Omental fat pad (tissue), 4 donors: Measurements from ENCODE around the gene ANKRD28. TPM values are rescaled to one million over a fixed set of nuclear protein-coding genes. Genes with fewer than 3 reads are reported as not detected.

Experiments
- ATAC-seq: fragments of 150-250 bp; one replicate; pipeline ENCODE4 v1.9.1; 2016; ENCODE audit warnings: mild to moderate bottlenecking, moderate library complexity; ENCODE audit not compliant: low FRiP score
- DNase-seq: peaks from one replicate; pipeline ENCODE4 v3.0.0-alpha.2; 2019; ENCODE audit warnings: low spot score
- CTCF ChIP-seq, 3 donors: fragments of 450-650 bp; IDR thresholded peaks; one replicate each; pipeline ENCODE4 v1.5.1; 2016 to 2017; ENCODE audit warnings: antibody characterized with exemption in 3 of 3, mild to moderate bottlenecking in 3 of 3, moderate library complexity in 2 of 3
- total RNA-seq, 4 donors: library from RNA; depleted of rRNA; stranded (reverse); fragments of >200 nt; gene quantifications; one replicate each; pipeline ENCODE4 v1.1.0, GENCODE V29; 2016

The ANKRD28 gene
- total RNA-seq, 4 donors from 2014 or later: 47.6 to 197 (median 59.5) TPM

DNA sequence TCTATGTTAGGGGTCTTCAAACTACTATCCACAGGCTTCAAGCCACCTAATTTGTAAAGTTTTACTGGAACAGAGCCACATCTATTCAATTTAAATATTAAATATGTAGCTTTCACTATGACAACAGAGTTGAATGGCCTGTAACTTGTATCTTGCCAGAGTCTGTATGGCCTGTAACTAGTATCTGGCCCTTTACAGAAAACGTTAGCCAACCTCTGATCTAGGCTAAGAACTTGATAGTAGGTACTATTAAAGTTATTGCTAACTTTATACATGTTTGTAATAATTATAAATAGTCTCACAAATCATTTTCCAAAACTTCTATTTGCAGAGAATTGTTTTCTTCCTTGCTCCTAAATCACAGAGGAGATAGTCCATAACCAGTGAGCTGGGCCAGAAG is 40.0 kb downstream of the ANKRD28 start:
- no peak for DNase-seq
- no peak for TF ChIP-seq CTCF (IDR thresholded peaks at IDR 0.05)
- ATAC-seq: no peak

GRCh38 chr3:15756505-15756904 is 41.3 kb downstream of the ANKRD28 start:
- DNase-seq (no peak), ATAC-seq (no peak)
- TF ChIP-seq CTCF (IDR thresholded peaks at IDR 0.05): no peak

GRCh38 chr3:15755780-15756179 is 42.0 kb downstream of the ANKRD28 start:
- TF ChIP-seq CTCF (IDR thresholded peaks at IDR 0.05): no peak
- ATAC-seq (no peak), DNase-seq (no peak)

DNA sequence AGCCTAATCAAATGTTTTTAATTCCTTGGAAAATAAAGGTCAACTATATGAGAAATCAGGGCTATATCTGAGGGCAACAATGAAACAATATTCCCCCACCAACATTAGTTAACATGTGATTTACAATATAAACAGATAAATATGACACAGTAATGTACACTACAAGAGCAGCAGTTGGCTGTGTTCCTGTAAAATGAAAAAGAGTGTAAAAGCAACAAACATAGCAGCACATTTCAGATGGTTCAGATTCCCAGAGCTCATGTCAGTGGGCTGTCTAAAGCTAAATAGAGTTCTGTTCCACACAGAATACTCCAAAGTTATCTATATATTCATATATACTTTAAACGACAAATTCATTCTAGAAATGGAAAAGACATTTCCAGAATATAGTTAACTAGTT is 42.6 kb downstream of the ANKRD28 start:
- no peak for ATAC-seq
- TF ChIP-seq CTCF (IDR thresholded peaks at IDR 0.05): no peak
- no peak for DNase-seq

DNA sequence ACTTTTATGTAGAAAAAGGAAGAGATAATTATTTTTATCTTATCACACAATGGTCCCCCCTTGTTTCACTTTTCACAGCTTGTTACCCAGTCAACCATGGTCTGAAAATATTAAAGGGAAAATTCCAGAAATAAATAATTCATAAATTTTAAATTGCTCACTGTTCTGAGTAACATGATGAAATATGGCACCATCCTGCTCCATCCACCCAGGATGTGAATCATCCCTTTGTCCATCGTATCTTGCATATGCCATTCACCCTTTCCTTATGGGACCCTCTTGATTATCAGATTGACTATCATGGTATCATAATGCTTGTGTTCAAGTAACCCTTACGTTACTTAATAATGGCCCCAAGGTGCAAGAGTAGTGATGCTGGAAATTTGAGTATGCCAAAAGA is 43.7 kb downstream of the ANKRD28 start:
- ATAC-seq (peak; percentile 53), DNase-seq (no peak)
- TF ChIP-seq CTCF (IDR thresholded peaks at IDR 0.05): no peak

- no peak for TF ChIP-seq CTCF (IDR thresholded peaks at IDR 0.05)
- DNase-seq (no peak), ATAC-seq (peak; percentile 37)
These were observed 44.6 kb downstream of the ANKRD28 start for GRCh38 chr3:15753056-15753710.

GRCh38 chr3:15750879-15751278 is 46.9 kb downstream of the ANKRD28 start:
- ATAC-seq (no peak), DNase-seq (no peak)
- no peak for TF ChIP-seq CTCF (IDR thresholded peaks at IDR 0.05)
